T47D (cell line): ENCODE measurements around the gene RRAS.

ENCODE experiments used
- DNase-seq, 2 experiments: peaks; one replicate each; pipeline versions ENCODE4 v3.0.0 to v3.0.0-alpha.2; 2011 to 2012; ENCODE audit warnings: low read depth in 1 of 2, low spot score in 1 of 2
- JUND ChIP-seq: IDR thresholded peaks from 2 replicates; pipeline ENCODE4 v1.6.1; 2012; ENCODE audit warnings: low read depth
- in situ Hi-C: cut with HindIII; loops from 2 replicates; pipeline ENCODE4 v1.10.0; 2016; ENCODE audit warnings: low sequenced_read_pairs, low pct_unique_long_range_greater_than_20kb

The RRAS gene

GRCh38 chr19:49640113-49640898 lies at the start of gene RRAS:
Gene RRAS (minus strand): TSS chr19:49640143. CDS start chr19:49640098, 45 bp downstream.
- peak; percentile 67 for TF ChIP-seq JUND
- DNase-seq, result peak; percentile 87 to 99
- in situ Hi-C loops, result no loop called here

GRCh38 chr19:49689133-49690078 lies 49.5 kb upstream of the RRAS start, which contains the start of gene ADM5:
Gene ADM5 (plus strand): TSS chr19:49689594. CDS start chr19:49689838, 244 bp downstream.
- no peak for DNase-seq
- in situ Hi-C loops, result no loop called here
- TF ChIP-seq JUND, result no peak

GRCh38 chr19:49688531-49689132 lies 48.7 kb upstream of the RRAS start:
- in situ Hi-C loops, result no loop called here

GRCh38 chr19:49687566-49688316 lies 47.8 kb upstream of the RRAS start:
- no peak for TF ChIP-seq JUND
- in situ Hi-C loops, result no loop called here
- no peak for DNase-seq

More at GRCh38 chr19:49688531-49689132, 48.7 kb upstream of the RRAS start:
- no peak for DNase-seq
- TF ChIP-seq JUND, result no peak

GRCh38 chr19:49687150-49687549 lies 47.2 kb upstream of the RRAS start:
- no peak for TF ChIP-seq JUND
- in situ Hi-C loops, result no loop called here

GRCh38 chr19:49686503-49687088 lies 46.7 kb upstream of the RRAS start:
- in situ Hi-C loops, result no loop called here
- no peak for DNase-seq
- TF ChIP-seq JUND, result no peak

More at GRCh38 chr19:49687150-49687549, 47.2 kb upstream of the RRAS start:
- no peak for DNase-seq

GRCh38 chr19:49685845-49686332 lies 45.9 kb upstream of the RRAS start:
- no peak for DNase-seq
- in situ Hi-C loops, result no loop called here
- no peak for TF ChIP-seq JUND

GRCh38 chr19:49684983-49685553 lies 45.1 kb upstream of the RRAS start:
- no peak for TF ChIP-seq JUND
- in situ Hi-C loops, result no loop called here
- no peak for DNase-seq

- in situ Hi-C loops, result no loop called here
- DNase-seq, result no peak
- TF ChIP-seq JUND, result no peak
Measured at GRCh38 chr19:49684251-49684982, 44.5 kb upstream of the RRAS start.

- no peak for DNase-seq
- in situ Hi-C loops, result no loop called here
- TF ChIP-seq JUND, result no peak
Measured at GRCh38 chr19:49683814-49684250, 43.9 kb upstream of the RRAS start.

GRCh38 chr19:49682274-49682673 lies 42.3 kb upstream of the RRAS start:
- TF ChIP-seq JUND, result no peak
- DNase-seq, result no peak
- in situ Hi-C loops, result no loop called here
